ENCODE measurements around the gene MT3. TPM values are rescaled to one million over a fixed set of nuclear protein-coding genes. Genes with fewer than 3 reads are reported as not detected.
A peak's percentile ranks its signal among the peaks of the same experiment; 100 is the strongest.

Gene MT3
- total RNA-seq, 4 donors from 2014 or later: 4.2 TPM; not detected in 3

GRCh38 chr16:56637814-56638750 is 48.8 kb downstream of the MT3 start, which contains the start of gene MT1A:
TSS of gene MT1A (plus strand) at chr16:56638666. CDS start at chr16:56638739, 73 bp downstream.
- H3K9me3 ChIP-seq: no peaks in the 10 kb centered on the region
- intact Hi-C loops (cut with DNase I; ENCODE audit: low total_unique reads) (no loop called here), in situ Hi-C loops (cut with MboI; ENCODE audit: low pct_ligation_motif_present in 1 of 4, low pct_unique_long_range_greater_than_20kb in 1 of 4, low sequenced_read_pairs in 3 of 4) (no loop called here)
- peak within 1 kb of the TSS; percentile 1 to 60 (median 41) for H3K4me3 ChIP-seq
- peak; percentile 82 for DNase-seq
- H3K27ac ChIP-seq: peak within 1 kb of the TSS; percentile 52 to 65 (median 56)
- 11 to 40% methylated on average over 3 to 65 of the region's 68 CpGs for WGBS, 2 donors (ENCODE audit: low coverage in 1 of 2)
- no peaks in the 10 kb centered on the region for H3K36me3 ChIP-seq
- H3K27me3 ChIP-seq: peaks cover 72% of the 10 kb centered on the region
- H3K4me1 ChIP-seq: peaks cover 14 to 33% (median 22%) of the 10 kb centered on the region in 4 donors
- TF ChIP-seq POLR2AphosphoS5 (IDR thresholded peaks at IDR 0.05) (peak; percentile 51 to 76 (median 68)), POLR2A (IDR thresholded peaks at IDR 0.05) (peak; percentile 76), EP300 (IDR thresholded peaks at IDR 0.05; ENCODE audit: low read depth) (peak; percentile 61), CTCF (IDR thresholded peaks at IDR 0.05) (no peak)

DNA sequence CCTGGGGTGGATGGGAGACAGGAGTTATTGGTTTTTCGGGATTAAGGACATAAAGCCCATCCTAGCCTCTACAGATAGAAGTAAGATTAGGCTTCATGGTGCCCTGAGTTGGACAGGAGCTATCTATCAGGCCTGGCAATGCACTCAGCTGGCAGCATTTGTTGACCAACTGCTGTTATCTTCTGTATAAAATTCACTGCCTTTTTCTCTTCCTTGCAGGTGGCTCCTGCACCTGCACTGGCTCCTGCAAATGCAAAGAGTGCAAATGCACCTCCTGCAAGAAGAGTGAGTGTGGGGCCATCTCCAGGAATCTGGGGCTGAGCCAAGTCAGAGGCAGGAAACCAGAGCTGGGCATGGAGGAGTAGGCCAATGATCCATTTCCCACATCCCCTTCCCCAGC is 49.7 kb downstream of the MT3 start:
- in situ Hi-C loops (cut with MboI; ENCODE audit: low pct_ligation_motif_present in 1 of 4, low pct_unique_long_range_greater_than_20kb in 1 of 4, low sequenced_read_pairs in 3 of 4) (no loop called here), intact Hi-C loops (cut with DNase I; ENCODE audit: low total_unique reads) (no loop called here)
- no peaks in the 10 kb centered on the region for H3K36me3 ChIP-seq
- WGBS, 2 donors (ENCODE audit: low coverage in 1 of 2): 57% methylated on average over 1 of the region's 1 CpG; no CpG with 5 or more reads in 1 of the 2 donors
- H3K4me1 ChIP-seq: peaks cover 18 to 42% (median 31%) of the 10 kb centered on the region in 4 donors
- no peak for DNase-seq
- no peak overlapping the region for H3K4me3 ChIP-seq
- TF ChIP-seq EP300 (IDR thresholded peaks at IDR 0.05; ENCODE audit: low read depth) (no peak), CTCF (IDR thresholded peaks at IDR 0.05) (no peak), POLR2A (IDR thresholded peaks at IDR 0.05) (no peak), POLR2AphosphoS5 (IDR thresholded peaks at IDR 0.05) (no peak)
- peaks cover 72% of the 10 kb centered on the region for H3K27me3 ChIP-seq
- peak overlapping the region in 1 of 4 donors; percentile 21 for H3K27ac ChIP-seq
- no peaks in the 10 kb centered on the region for H3K9me3 ChIP-seq

DNA sequence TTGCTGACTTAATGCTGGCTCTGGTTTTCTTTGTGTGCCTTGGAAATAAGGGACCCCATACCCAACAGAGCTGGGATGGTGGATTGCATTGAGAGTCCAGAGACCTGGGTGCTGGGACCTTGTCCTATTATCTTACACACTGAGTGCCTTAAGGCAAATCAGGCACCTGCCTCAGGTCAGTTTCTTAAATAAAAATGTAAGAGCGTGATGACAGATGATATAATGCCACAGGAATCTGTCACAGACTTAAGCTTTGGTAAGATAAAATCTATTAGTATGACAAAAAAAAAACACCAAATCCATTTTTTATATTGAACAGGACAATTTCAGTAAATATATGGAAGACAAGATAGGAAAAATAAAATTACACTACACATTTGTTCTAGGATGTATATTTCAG is 50.7 kb downstream of the MT3 start:
- no peaks in the 10 kb centered on the region for H3K9me3 ChIP-seq
- 60 to 80% methylated on average over 1 of the region's 1 CpG for WGBS, 2 donors (ENCODE audit: low coverage in 1 of 2)
- peaks cover 70% of the 10 kb centered on the region for H3K27me3 ChIP-seq
- H3K36me3 ChIP-seq: no peaks in the 10 kb centered on the region
- H3K4me3 ChIP-seq: no peak overlapping the region
- H3K27ac ChIP-seq: no peak overlapping the region
- intact Hi-C loops (cut with DNase I; ENCODE audit: low total_unique reads): no loop called here
- in situ Hi-C loops (cut with MboI; ENCODE audit: low pct_ligation_motif_present in 1 of 4, low pct_unique_long_range_greater_than_20kb in 1 of 4, low sequenced_read_pairs in 3 of 4): no loop called here
- no peak for DNase-seq
- no peak for TF ChIP-seq POLR2A (IDR thresholded peaks at IDR 0.05)
- no peak for TF ChIP-seq CTCF (IDR thresholded peaks at IDR 0.05)
- TF ChIP-seq POLR2AphosphoS5 (IDR thresholded peaks at IDR 0.05): no peak
- H3K4me1 ChIP-seq: peaks cover 18 to 39% (median 30%) of the 10 kb centered on the region in 4 donors

Other genes starting within 250 kb of the MT3 start
- 100 to 1,000 TPM in 2 of 4 donors, 10 to 100 TPM in 2; 60.7 to 156 (median 114) TPM for gene AMFR, start 164.0 kb upstream of the MT3 start, total RNA-seq
- 10 to 100 TPM in 3 of 4 donors, 1 to 10 TPM in 1; 7.5 to 41.9 (median 23.0) TPM for gene NUDT21, start 138.2 kb upstream of the MT3 start, total RNA-seq
- gene OGFOD1, start 138.0 kb upstream of the MT3 start, total RNA-seq: 10 to 100 TPM in 2 of 4 donors, 1 to 10 TPM in 2; 2.8 to 22.5 (median 9.5) TPM
- gene BBS2, start 69.5 kb upstream of the MT3 start, total RNA-seq: 100 to 1,000 TPM in 1 of 4 donors, 10 to 100 TPM in 3; 38.7 to 171 (median 41.2) TPM
- gene MT4, start 24.5 kb upstream of the MT3 start, total RNA-seq: 10 to 100 TPM in 1 of 4 donors, not detected in 3; 95.4 TPM
- gene MT2A, start 19.1 kb downstream of the MT3 start, total RNA-seq: 100 to 1,000 TPM in 2 of 4 donors, 10 to 100 TPM in 2; 68.8 to 459 (median 89.3) TPM
- 1,000 to 10,000 TPM in 1 of 4 donors, 100 to 1,000 TPM in 3; 109 to 1,058 (median 257) TPM for gene MT1E, start 36.3 kb downstream of the MT3 start, total RNA-seq
- 10 to 100 TPM in 1 of 4 donors, 1 to 10 TPM in 2, not detected in 1; 2.7 to 48.3 (median 5.2) TPM for gene MT1M, start 43.1 kb downstream of the MT3 start, total RNA-seq
- 10 to 100 TPM in 1 of 4 donors, 1 to 10 TPM in 2, not detected in 1; 4.4 to 35.2 (median 4.9) TPM for gene MT1A, start 49.1 kb downstream of the MT3 start, total RNA-seq
- not detected for gene MT1B, start 62.4 kb downstream of the MT3 start, total RNA-seq
- gene MT1F, start 68.4 kb downstream of the MT3 start, total RNA-seq: 10 to 100 TPM in 3 of 4 donors, 1 to 10 TPM in 1; 6.8 to 54.5 (median 18.9) TPM
- 1,000 to 10,000 TPM in 1 of 4 donors, 100 to 1,000 TPM in 1, 10 to 100 TPM in 2; 21.0 to 1,835 (median 81.0) TPM for gene MT1G, start 78.5 kb downstream of the MT3 start, total RNA-seq
- gene MT1H, start 80.3 kb downstream of the MT3 start, total RNA-seq: 100 to 1,000 TPM in 1 of 4 donors, 1 to 10 TPM in 2, not detected in 1; 3.0 to 526 (median 5.6) TPM
- gene MT1X, start 92.9 kb downstream of the MT3 start, total RNA-seq: 100 to 1,000 TPM in 3 of 4 donors, 10 to 100 TPM in 1; 40.4 to 784 (median 274) TPM
- 10 to 100 TPM in 3 of 4 donors, 1 to 10 TPM in 1; 8.6 to 42.4 (median 20.6) TPM for gene NUP93, start 140.6 kb downstream of the MT3 start, total RNA-seq